PC-9 (cell line): ENCODE data around the gene ACVR2B.
"Not testable (repeated sequence)": the region's sequence is repeated elsewhere in the genome, so short reads cannot be mapped to it uniquely, and the experiment has no call there.

Source experiments
- CTCF ChIP-seq: fragments of 200-600 bp; sonication (generic); conservative IDR thresholded peaks from 2 replicates; pipeline ENCODE4 v1.6.1; 2017; ENCODE audit warnings: mixed run types, antibody characterized with exemption, mild to moderate bottlenecking, moderate library complexity
- EZH2 ChIP-seq: fragments of 200-600 bp; sonication (generic); IDR thresholded peaks from 2 replicates; pipeline ENCODE4 v1.8.0; 2017; ENCODE audit warnings: antibody characterized with exemption, low read depth

DNA sequence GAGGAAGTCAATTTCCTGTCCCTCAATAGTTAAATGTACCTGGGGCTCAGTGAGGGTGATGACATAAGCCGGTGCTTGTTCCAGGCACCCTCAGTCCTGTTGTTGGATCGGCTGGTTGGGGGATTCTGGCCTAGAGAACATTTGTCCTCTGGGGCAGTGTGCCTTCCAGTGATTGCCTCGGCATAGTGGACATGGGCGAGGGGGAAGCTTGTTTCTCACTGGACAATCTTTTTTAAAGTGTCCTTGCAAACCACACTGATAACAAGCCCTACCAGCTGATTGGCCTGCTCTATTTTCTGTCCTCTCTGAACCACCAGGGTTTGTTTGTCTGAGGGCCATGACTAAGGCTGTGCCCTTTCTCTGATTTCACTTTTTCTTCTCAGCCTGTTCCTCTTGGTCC lies 10.5 kb upstream of the ACVR2B start:
- not testable (repeated sequence) for TF ChIP-seq CTCF, EZH2
